Measurements from ENCODE around the gene NAP1L5.

Gene NAP1L5, protein sequence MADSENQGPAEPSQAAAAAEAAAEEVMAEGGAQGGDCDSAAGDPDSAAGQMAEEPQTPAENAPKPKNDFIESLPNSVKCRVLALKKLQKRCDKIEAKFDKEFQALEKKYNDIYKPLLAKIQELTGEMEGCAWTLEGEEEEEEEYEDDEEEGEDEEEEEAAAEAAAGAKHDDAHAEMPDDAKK

DNA sequence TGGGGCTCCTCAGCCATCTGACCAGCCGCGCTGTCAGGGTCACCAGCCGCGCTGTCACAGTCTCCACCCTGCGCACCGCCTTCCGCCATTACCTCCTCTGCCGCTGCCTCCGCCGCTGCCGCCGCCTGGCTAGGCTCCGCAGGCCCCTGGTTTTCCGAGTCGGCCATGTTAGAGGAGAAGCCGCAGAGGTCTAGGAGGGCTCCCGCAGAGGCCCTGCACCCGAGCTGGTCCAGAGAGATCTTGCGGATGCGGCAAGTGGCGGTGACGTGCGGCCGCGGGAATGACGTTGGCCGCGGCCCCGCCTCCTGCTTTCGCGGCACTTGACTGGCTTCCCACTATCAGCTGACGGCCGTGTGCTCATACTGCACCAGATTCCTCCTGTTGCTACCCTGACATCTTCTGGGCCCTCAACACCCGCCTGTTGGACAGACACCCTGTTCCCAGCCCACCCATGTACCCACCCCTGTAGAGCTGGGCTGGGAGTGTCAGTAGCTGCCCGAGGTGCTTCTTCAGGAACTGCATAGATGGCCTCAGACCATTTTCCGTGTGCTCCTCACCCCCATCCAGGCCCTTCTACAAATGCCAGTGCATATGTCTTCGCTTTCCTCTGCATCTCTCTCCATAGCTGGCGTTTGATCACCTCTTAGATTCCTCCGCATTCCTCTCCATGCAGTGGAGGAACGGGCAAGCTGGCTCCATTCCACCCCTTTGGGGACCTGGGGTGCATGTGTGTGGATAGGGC is at the start of gene NAP1L5:
TSS of gene NAP1L5 (minus strand) at position 242 of the 742 bp plus-strand sequence. CDS start at position 167, 75 bp downstream.
- DNase-seq (ENCODE audit: low spot score): peak; percentile 72

DNA sequence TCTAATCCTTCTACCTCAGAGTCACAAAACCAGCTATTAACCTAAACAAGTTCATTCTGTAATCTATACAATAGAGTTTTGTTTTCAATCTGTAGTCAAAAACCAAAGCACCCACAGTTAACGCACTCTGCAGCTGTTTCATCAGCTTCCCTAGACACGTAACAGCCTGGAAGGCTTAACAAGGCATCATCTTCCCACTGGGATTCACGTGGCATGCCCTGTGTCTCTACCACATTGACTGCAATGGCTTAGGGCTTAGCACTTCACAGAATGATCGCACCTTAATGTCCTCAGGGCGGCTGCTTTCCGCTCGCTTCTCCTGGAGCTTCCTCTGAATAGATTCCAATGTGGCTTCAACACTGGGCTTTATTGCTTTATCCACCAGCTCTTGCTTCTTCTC is 49.7 kb upstream of the NAP1L5 start:
- DNase-seq (ENCODE audit: low spot score): no peak

DNA sequence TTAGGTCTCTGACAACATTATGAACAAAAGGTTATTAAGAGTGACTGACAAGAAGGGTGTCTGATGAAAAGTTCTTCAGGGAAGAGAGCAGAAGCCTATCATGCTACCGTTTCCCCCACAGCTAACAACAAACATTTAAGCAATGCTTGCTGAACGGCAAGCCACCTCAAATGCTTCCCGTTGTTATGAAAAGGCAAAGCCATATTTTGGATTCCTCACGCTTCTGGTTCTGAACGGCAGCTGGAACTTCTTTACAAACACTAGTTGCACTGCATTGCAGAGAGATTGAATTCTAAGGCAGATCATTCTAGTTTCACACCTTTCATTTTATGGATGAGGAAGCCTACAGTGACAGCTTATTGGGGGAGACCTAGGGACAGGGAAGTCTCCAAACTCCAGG is 48.6 kb upstream of the NAP1L5 start:
- DNase-seq (ENCODE audit: low spot score): no peak

- DNase-seq (ENCODE audit: low spot score): no peak
Measured at GRCh38 chr4:88745581-88746163, 48.0 kb upstream of the NAP1L5 start.

GRCh38 chr4:88745175-88745574 is 47.5 kb upstream of the NAP1L5 start:
- DNase-seq (ENCODE audit: low spot score): no peak

- DNase-seq (ENCODE audit: low spot score): no peak
Measured at GRCh38 chr4:88744609-88745008, 47.0 kb upstream of the NAP1L5 start.

- no peak for DNase-seq (ENCODE audit: low spot score)
Measured at GRCh38 chr4:88743696-88744095, 46.1 kb upstream of the NAP1L5 start.

DNA sequence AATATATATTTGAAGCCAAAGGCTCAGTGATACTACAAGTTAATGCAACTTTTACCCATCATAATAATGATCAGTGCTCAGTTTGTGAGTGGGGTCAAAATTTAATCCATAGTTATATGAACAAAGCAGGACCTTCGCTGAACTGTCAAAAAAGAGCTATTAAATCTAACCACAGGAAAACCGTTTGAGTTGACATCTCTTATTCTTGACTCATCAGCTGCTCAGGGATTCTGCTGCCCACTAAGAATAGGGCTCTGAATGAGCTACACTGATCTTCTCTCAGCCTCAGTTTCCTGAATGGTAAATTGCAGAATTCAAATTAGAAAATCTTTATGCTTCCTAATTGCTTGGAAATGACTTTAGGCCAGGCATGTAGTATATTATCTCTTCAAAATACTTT is 44.9 kb upstream of the NAP1L5 start:
- no peak for DNase-seq (ENCODE audit: low spot score)

DNA sequence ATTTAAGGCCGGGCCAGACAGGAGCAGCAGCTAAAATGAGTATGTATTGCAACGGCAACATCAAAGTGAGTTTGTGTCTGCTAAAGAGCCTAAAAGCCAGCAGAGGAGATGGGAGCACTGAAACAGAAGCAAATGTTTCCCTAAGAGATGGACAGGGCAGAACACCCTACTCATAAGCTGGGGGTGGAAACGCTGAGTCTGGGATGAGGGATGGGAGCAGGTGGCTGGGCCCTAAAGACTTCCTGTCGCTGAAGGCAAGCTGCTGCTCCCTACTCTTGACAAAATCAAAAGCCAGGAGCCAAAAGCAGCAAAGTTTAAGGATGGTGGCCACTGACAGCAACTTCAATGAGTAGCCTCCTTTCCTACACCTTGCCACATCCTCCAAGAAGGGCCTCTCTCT is 40.6 kb upstream of the NAP1L5 start:
- DNase-seq (ENCODE audit: low spot score): no peak

- DNase-seq (ENCODE audit: low spot score): no peak
Measured at GRCh38 chr4:88737307-88737941, 39.8 kb upstream of the NAP1L5 start.

DNA sequence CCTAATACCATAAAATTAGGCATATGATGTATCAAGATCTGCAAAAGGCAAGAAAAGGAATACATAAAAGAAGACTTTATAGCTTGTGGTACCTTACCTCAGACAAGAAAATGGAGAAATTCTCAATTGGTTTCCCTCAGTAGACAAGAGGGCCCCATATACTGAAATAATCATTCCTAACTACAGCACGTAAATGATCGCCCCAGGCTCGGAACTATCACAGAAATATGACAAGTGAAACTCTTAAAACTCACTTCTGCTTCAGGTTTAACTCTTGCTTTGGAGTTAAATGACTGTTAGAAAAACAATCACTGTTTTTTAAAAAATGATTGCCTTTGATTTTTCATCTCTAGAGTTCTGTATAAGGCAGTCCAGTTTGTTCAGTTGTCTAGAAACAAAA is 38.6 kb upstream of the NAP1L5 start:
- DNase-seq (ENCODE audit: low spot score): no peak

- no peak for DNase-seq (ENCODE audit: low spot score)
Measured at GRCh38 chr4:88735564-88735963, 37.9 kb upstream of the NAP1L5 start.

GRCh38 chr4:88734403-88734949 is 36.8 kb upstream of the NAP1L5 start:
- DNase-seq (ENCODE audit: low spot score): no peak

- DNase-seq (ENCODE audit: low spot score): no peak
Measured at GRCh38 chr4:88732714-88733368, 35.2 kb upstream of the NAP1L5 start.

GRCh38 chr4:88731381-88731780 is 33.8 kb upstream of the NAP1L5 start:
- no peak for DNase-seq (ENCODE audit: low spot score)

- DNase-seq (ENCODE audit: low spot score): no peak
Measured at GRCh38 chr4:88730811-88731210, 33.2 kb upstream of the NAP1L5 start.

DNA sequence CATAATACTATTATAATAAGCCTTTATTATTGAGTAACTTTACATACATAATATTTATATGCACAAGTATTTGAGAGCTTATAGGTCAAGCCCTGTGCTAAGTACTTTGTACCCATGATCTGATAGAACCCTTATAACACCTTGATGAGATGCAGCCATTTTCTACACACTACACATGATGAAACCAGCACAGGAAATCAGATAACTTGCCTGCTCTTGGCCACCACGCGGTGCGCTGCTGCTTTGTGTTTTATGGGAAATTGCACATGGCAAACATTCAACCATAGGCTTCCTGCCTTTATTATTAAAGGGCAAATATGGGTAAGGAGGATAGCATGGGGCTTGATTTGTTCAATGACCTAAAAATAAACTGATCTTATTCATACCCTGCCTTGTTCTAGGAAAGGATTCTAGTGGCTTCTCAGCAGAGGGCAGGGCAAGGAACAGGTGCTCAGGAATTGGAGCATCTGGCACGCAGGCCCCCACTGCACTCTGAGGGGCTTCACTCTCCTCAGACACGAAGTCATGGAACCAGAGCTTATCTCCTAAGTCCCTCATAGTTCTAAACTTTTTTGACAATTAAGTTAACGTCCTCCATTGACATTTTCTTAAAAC is 31.6 kb upstream of the NAP1L5 start:
- no peak for DNase-seq (ENCODE audit: low spot score)

DNA sequence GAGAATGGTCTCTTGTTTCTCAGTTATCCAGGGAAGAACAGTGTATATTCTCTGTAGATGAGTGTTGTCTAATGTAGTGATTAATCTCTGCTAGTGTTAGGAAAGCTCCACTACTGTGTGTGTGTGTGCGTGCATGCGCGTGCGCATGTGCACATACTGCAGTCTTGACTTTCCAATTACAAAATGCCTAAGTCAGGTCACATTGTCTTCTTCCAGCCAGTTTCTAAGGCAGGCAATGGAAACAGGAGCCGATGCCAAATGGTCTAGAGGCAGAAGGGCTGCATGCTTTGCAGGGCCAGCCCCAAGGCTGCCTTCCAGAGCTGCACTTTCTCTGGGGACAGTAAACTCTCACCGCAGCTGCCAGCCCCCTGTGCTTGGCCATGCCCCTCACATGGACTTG is 30.5 kb upstream of the NAP1L5 start:
- no peak for DNase-seq (ENCODE audit: low spot score)

GRCh38 chr4:88725986-88726385 is 28.4 kb upstream of the NAP1L5 start:
- DNase-seq (ENCODE audit: low spot score): no peak

DNA sequence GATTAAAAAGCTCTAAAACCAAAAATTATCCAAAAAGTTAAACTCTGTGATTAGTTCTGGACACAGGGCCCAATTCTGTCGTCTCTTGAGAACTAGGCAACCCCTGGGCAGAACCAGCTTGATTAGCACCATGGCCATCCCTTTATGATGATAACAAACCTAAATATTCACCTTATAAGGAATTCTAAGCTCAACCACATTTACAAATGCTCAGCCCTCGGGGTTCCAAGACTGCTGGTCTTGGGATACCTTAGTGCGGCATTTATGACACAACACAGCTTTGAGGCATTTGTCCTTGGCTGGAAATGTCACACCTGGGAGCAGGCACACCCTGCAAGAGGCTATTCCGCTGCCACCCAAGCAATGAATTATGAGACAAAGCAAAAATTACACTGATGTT is 27.5 kb upstream of the NAP1L5 start:
- no peak for DNase-seq (ENCODE audit: low spot score)

GRCh38 chr4:88724406-88724805 is 26.8 kb upstream of the NAP1L5 start:
- no peak for DNase-seq (ENCODE audit: low spot score)

DNA sequence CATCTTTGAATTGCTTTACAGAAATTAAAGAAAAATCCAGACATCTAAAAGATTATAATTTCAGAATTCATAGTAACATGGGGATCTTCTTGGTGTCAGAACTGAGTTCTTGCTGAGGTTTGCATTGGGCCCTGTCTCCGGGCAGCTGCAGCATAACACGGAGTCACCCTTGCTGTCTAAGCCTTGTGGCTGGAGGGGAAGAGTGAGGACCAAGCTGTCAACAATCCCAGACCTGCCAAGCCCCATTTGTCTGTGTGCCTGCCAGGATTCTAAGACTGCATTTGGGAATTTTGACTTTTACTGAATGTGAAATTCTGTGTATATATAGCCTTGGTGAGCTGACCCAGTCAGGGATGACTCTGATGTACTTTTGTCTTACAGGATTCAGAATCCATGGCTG is 25.2 kb upstream of the NAP1L5 start:
- DNase-seq (ENCODE audit: low spot score): no peak

All from putamen (tissue), 1 donor.